NOMO-1 treated with dmso at 0.1 percent for 144 hours (cell line): ENCODE results near the gene ZNF709.
"Not testable (repeated sequence)": the region's sequence is repeated elsewhere in the genome, so short reads cannot be mapped to it uniquely, and the experiment has no call there.

ENCODE experiments used
- DNase-seq: peaks from one replicate; lab custom pipeline; 2025; ENCODE audit not compliant: unreplicated experiment; lab: John Stamatoyannopoulos, UW

ZNF709 gene

DNA sequence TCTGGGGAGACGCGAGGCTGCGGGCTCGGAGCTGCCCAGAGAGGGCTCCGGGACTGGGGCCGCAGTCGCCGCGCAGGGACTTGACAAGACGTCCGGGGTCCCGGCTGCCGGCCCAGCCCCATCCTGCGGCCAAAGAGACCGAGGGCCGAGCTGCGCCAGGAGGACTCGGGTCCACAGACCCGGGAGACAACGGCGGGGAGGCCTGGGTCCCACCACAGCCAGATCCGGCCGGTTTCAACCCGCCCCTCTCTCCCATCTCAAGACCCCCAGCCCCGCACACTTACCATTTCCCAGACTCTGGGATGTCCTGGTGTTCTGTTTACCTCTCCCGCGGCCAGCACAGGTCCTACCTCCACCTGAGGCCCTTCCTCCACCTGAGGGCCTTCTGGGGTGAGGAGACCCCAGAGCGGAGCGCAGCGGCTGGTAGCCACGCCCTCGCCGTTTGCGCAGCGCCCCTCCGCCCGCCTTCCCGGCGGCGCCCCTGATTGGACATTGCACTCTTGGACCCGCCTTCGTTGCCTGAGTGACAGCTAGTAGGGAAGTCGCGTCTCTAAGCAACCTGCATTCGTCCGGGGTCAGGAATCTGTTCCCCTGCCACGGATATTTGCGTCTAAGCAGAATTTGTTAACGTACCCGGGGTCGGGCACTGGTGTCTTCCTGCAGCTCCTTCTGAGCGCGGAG, at the start of gene ZNF709:
Gene ZNF709 (minus strand): TSS at position 446 of the 681 bp plus-strand sequence. CDS start 159 bp downstream, at position 287.
- DNase-seq, result no peak

DNA sequence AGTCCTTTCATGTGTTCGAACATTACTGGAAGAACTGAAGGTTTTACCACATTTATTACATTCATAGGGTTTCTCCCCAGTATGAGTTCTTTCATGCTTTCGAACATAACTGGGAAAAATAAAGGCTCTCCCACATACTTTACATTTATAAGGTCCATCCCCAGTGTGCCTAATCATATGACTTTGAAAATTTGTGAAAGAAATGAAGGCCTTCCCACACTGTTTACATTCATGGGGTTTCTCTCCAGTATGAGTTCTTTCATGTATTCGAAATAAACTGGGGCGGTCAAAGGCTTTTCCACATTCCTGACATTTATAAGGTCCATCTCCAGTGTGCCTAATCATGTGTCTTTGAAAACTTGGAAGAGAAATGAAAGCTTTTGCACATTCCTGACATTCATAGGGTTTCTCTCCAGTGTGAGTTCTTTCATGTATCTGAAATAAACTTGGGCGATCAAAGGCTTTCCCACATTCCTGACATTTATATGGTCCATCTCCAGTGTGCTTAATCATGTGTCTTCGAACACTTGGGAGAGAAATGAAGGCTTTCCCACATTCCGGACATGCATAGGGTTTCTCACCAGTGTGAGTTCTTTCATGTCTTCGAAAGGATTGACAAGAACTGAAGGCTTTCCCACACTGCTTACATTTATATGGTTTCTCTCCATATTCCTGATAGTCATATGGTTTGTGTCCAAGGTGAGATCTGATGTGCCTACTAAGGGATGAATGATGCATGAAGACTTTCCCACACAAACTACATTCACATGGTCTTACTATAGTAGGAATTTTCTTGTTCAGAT, 42.6 kb upstream of the ZNF709 start:
- DNase-seq, result no peak

DNA sequence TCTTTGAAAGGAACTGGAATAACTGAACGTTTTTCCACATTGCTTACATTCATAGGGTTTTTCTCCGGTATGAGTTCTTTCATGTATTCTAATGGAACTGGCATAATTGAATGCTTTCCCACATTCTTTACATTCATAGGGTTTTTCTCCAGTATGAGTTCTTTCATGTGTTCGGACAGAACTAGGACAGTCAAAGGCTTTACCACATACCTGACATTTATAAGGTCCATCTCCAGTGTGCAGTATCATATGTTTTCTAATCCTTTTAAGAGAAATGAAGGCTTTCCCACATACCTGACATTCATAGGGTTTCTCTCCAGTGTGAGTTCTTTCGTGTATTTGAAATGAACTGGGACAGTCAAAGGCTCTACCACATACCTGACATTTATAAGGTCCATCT, 41.9 kb upstream of the ZNF709 start:
- DNase-seq, result no peak

GRCh38 chr19:12521996-12522395, 37.4 kb upstream of the ZNF709 start:
- no peak for DNase-seq

GRCh38 chr19:12513531-12514061, 29.0 kb upstream of the ZNF709 start:
- no peak for DNase-seq

DNA sequence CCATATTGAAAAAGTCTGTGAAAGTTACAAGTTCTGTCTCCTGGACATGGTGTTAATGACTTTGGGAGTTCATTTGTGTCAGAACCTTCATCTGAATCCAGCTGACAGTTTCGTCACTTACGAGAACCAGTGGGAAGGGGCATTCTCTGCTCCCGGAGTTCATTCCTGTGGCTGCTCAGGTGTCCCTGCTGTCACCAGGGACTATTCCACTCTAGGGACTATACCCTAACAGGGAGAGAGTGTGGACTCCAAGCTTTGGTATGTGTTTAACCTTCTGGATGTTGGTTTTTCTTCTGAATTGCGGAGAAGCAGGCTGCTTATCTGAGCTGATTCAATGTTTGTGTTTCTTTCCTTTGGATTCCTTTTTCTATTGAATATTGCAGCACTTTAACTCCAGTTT, 12.4 kb upstream of the ZNF709 start:
- DNase-seq, result no peak

DNA sequence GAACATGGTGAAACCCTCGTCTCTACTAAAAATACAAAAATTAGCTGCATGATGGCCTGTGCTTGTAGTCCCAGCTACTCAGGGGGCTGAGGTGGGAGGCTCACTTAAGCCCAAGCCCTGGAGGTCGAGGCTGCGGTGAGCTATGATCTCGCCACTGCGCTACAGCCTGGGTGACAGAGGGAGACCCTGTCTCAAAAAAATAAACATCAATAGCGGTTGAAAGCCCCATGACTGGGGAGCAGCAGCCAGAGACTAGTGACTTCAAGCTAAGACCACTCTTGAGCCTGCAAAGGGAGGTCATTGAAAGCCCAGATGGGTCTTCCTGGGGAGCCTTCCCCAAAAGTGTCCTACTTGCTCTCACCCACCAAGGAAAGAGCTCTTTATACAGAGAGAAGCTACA, 11.9 kb upstream of the ZNF709 start:
- no peak for DNase-seq

- no peak for DNase-seq
These were observed 10.6 kb upstream of the ZNF709 start for GRCh38 chr19:12495002-12495802.

- no peak for DNase-seq
These were observed 9.7 kb upstream of the ZNF709 start for GRCh38 chr19:12494260-12494860.

GRCh38 chr19:12486265-12486783, 1.7 kb upstream of the ZNF709 start:
- not testable (repeated sequence) for DNase-seq

- no peak for DNase-seq
These were observed 955 bp upstream of the ZNF709 start for GRCh38 chr19:12485571-12485970.

GRCh38 chr19:12485052-12485416, 418 bp upstream of the ZNF709 start:
- DNase-seq, result no peak

- DNase-seq, result no peak
These were observed 625 bp downstream of the ZNF709 start for GRCh38 chr19:12484011-12484370.

- DNase-seq, result no peak
These were observed 2.1 kb downstream of the ZNF709 start for GRCh38 chr19:12482509-12482886.

GRCh38 chr19:12481781-12482508, 2.7 kb downstream of the ZNF709 start:
- no peak for DNase-seq

GRCh38 chr19:12478234-12478941, 6.2 kb downstream of the ZNF709 start:
- DNase-seq, result no peak

GRCh38 chr19:12467651-12468050, 17.0 kb downstream of the ZNF709 start:
- DNase-seq, result not testable (repeated sequence)

DNA sequence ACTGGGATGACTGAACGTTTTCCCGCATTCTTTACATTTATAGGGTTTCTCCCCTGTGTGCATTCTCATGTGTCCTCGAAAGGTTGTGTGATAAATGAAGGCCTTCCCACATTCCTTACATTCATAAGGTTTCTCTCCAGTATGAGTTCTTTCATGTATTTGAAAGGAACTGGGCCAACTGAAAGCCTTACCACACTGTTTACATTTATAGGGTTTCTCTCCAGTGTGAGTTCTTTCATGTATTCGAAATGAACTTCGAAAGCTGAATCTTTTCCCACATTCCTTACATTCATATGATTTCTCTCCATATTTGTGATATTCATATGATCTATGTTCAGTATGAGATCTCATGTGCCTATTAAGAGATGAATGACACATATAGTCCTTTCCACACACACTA, 19.4 kb downstream of the ZNF709 start:
- DNase-seq, result no peak

DNA sequence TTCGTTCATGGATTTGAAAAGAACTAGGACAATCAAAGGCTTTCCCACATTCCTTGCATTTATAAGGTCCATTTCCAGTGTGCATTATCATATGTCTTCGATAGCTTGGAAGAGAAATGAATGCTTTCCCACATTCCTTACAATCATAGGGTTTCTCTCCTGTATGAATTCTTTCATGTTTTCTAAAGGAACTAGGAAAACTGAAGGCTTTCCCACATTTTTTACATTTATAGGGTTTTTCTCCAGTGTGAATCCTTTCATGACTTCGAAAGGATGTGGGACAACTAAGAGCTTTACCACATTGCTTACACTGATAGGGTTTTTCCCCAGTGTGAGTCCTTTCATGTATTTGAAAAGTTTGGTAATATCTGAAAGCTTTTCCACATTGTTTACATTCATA, 19.8 kb downstream of the ZNF709 start:
- no peak for DNase-seq

DNA sequence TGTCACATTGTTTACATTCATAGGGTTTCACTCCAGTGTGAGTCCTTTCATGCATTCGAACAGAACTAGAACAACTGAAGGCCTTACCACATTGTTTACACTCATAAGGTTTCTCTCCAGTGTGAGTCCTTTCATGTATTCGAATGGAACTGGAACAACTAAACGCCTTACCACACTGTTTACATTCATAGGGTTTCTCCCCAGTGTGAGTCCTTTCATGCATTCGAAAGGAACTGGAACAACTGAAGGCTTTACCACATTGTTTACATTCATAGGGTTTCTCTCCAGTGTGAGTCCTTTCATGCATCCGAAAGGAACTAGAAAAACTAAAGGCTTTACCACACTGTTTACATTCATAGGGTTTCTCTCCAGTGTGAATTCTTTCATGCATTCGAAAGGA, 20.5 kb downstream of the ZNF709 start:
- not testable (repeated sequence) for DNase-seq
